Gastroesophageal sphincter (tissue), 3 donors: ENCODE measurements around the gene PRKAR2A.
"Not testable (repeated sequence)": the region's sequence is repeated elsewhere in the genome, so short reads cannot be mapped to it uniquely, and the experiment has no call there.

Source experiments
- POLR2AphosphoS5 ChIP-seq: sonication (generic); formaldehyde crosslinking; IDR thresholded peaks from one replicate; pipeline ENCODE4 v1.6.1; 2017; ENCODE audit warnings: antibody characterized with exemption
- TF ChIP-seq, protein P1 (sequence below), 4 experiments: fragments of 200-600 bp in 2 of 4; fragments of 450-650 bp in 2 of 4; sonication (generic) in 1 of 4; IDR thresholded peaks; one replicate each; pipeline ENCODE4 v1.5.1; 2017 to 2019; ENCODE audit warnings: antibody characterized with exemption in 4 of 4, mild to moderate bottlenecking in 2 of 4, moderate library complexity in 2 of 4

GRCh38 chr3:48733752-48734518 is 113.7 kb downstream of the PRKAR2A start:
- not testable (repeated sequence) for TF ChIP-seq POLR2AphosphoS5
- TF ChIP-seq, protein P1, sequence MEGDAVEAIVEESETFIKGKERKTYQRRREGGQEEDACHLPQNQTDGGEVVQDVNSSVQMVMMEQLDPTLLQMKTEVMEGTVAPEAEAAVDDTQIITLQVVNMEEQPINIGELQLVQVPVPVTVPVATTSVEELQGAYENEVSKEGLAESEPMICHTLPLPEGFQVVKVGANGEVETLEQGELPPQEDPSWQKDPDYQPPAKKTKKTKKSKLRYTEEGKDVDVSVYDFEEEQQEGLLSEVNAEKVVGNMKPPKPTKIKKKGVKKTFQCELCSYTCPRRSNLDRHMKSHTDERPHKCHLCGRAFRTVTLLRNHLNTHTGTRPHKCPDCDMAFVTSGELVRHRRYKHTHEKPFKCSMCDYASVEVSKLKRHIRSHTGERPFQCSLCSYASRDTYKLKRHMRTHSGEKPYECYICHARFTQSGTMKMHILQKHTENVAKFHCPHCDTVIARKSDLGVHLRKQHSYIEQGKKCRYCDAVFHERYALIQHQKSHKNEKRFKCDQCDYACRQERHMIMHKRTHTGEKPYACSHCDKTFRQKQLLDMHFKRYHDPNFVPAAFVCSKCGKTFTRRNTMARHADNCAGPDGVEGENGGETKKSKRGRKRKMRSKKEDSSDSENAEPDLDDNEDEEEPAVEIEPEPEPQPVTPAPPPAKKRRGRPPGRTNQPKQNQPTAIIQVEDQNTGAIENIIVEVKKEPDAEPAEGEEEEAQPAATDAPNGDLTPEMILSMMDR (IDR thresholded peaks at IDR 0.05) = not testable (repeated sequence)
